Measurements from ENCODE around the gene IQCK. TPM values are rescaled to one million over a fixed set of nuclear protein-coding genes. Genes with fewer than 3 reads are reported as not detected.

The IQCK gene
- 13.2 and 17.2 TPM in 2 replicates for total RNA-seq
- polyA plus RNA-seq: 13.9 and 18.1 TPM in 2 replicates
- polyA plus RNA-seq (2011; cell fraction: cytosol; rRNA removed): 11.7 and 12.2 TPM in 2 replicates
- polyA plus RNA-seq (2011; cell fraction: nucleus; rRNA removed): 18.9 and 25.5 TPM in 2 replicates
- polyA plus RNA-seq (2012): 6.4 and 8.9 TPM in 2 replicates
- polyA minus RNA-seq: 14.0 and 20.9 TPM in 2 replicates
- 3.5 TPM for polyA minus RNA-seq (2011; cell fraction: cytosol; rRNA and poly(A)+ RNA removed)
- 23.5 and 24.4 TPM in 2 replicates for polyA minus RNA-seq (2011; cell fraction: nucleus; rRNA and poly(A)+ RNA removed)
- percentile 55 among the genes with signal in this experiment for Bru-seq, nascent RNA
- percentile 48 among the genes with signal in this experiment for BruChase-seq, experiment 1, labeled RNA remaining after a 6-hour chase
- percentile 49 among the genes with signal in this experiment for BruChase-seq, experiment 2, labeled RNA remaining after a 2-hour chase
- long read RNA-seq, partial matches to known transcripts: 15 of 30 reads
- long read RNA-seq, other reads (novel, unspliced or antisense): 11 of 30 reads

- peaks cover 34% of the 10 kb centered on the region for H3K79me2 ChIP-seq (ENCODE audit: control insufficient read depth, insufficient read depth, low read length)
- BruUV-seq (replicated peaks): TSS peak; percentile 52
- CTCF ChIA-PET: interaction anchor here (1.0 to 2.5 kb wide), 9 partner anchors 9 to 169 kb away, joined by 3 to 14 read pairs (median 4); partner anchors contain the start of gene GPRC5B
Measured at GRCh38 chr16:19717741-19718623, at the start of gene IQCK, which contains the start of gene KNOP1. Gene IQCK (plus strand): TSS chr16:19718271. CDS start chr16:19718307, 36 bp downstream. Gene KNOP1 (minus strand): TSS chr16:19718227. CDS start chr16:19715035, 3,192 bp downstream.

More at GRCh38 chr16:19717741-19718623, at the start of gene IQCK, which contains the start of gene KNOP1:
- Histone ChIP-seq H3K27me3 (ENCODE audit: control insufficient read depth in 2 of 2, insufficient read depth in 2 of 2, low read length in 2 of 2) (no peaks in the 10 kb centered on the region), H3K9me3 (replicated peaks; ENCODE audit: control insufficient read depth, insufficient read depth, low read length) (no peaks in the 10 kb centered on the region), H3K4me2 (ENCODE audit: insufficient read depth, low read length) (peak within 1 kb of the TSS; percentile 97), H3K36me3 (ENCODE audit: control insufficient read depth in 2 of 2, extremely low read depth in 1 of 2, insufficient read depth in 2 of 2, low read length in 2 of 2) (peaks cover 0 to 5% of the 10 kb centered on the region in 2 experiments), H3K9me1 (replicated peaks; ENCODE audit: control insufficient read depth, extremely low read depth, insufficient read depth, low read length) (no peaks in the 10 kb centered on the region), H3K27ac (ENCODE audit: insufficient read depth, low read depth, low read length) (peak within 1 kb of the TSS; percentile 81), H4K20me1 (replicated peaks; ENCODE audit: control insufficient read depth, extremely low read depth, insufficient read depth, low read length) (no peaks in the 10 kb centered on the region), H3K9ac (replicated peaks; ENCODE audit: extremely low read depth, insufficient read depth, low read length) (peak within 1 kb of the TSS; percentile 96), H3K4me3 (replicated peaks in 1 of 3; ENCODE audit: insufficient read depth in 1 of 3, low read depth in 1 of 3, low read length in 3 of 3) (peak within 1 kb of the TSS; percentile 68 to 100 (median 99)), H2AFZ (ENCODE audit: low read depth, low read length) (peak within 1 kb of the TSS; percentile 99), H3K4me1 (ENCODE audit: control insufficient read depth, extremely low read depth, insufficient read depth, low read length) (peaks cover 13% of the 10 kb centered on the region)
- intact Hi-C loops (cut with micrococcal nuclease): loop anchor here (1.0 to 5.0 kb wide), 5 partner anchors 22 to 168 kb away; partner anchors contain the start of gene VPS35L
- FAIRE-seq: peak; percentile 87
- TF ChIP-seq MYC (IDR thresholded peaks at IDR 0.05; ENCODE audit: low read depth, low read length) (peak; percentile 52), POLR2A (IDR thresholded peaks at IDR 0.05; ENCODE audit: low read depth, low read length) (peak; percentile 32), EZH2 (IDR thresholded peaks at IDR 0.05; ENCODE audit: borderline replicate concordance, low read depth, low read length, severe bottlenecking) (no peak), MAX (IDR thresholded peaks at IDR 0.05; ENCODE audit: insufficient read depth, insufficient read length) (peak; percentile 89), GATA2 (IDR thresholded peaks at IDR 0.05; ENCODE audit: insufficient read depth, insufficient read length, low read depth, low read length) (no peak), POLR2AphosphoS5 (IDR thresholded peaks at IDR 0.05; ENCODE audit: insufficient read depth, low read depth, low read length) (peak; percentile 69), CTCF (IDR thresholded peaks at IDR 0.05; ENCODE audit: extremely low read depth in 1 of 2, insufficient read depth in 1 of 2, low read depth in 1 of 2, low read length in 2 of 2) (peak in 1 of 2 donors; percentile 15), JUN (IDR thresholded peaks at IDR 0.05; ENCODE audit: borderline replicate concordance, insufficient read depth, insufficient read length, low read depth) (no peak), FOS (IDR thresholded peaks at IDR 0.05; ENCODE audit: borderline replicate concordance, insufficient read depth, low read length) (no peak)
- DNase-seq (ENCODE audit: low read depth, low spot score): peak; percentile 89
- dilution Hi-C loops (cut with MboI; ENCODE audit: extremely low pct_ligation_motif_present, low sequenced_read_pairs): no loop called here
- POLR2A ChIA-PET: no interaction called here

All from endothelial cell of umbilical vein (primary cell).